Loucy (cell line): ENCODE data around the gene GLT8D2.

Experiments
- H2AFZ ChIP-seq: fragments of 200-600 bp; sonication (generic); 2 replicates; pipeline ENCODE4 v1.6.0; 2016; ENCODE audit warnings: antibody characterized with exemption, mild to moderate bottlenecking, low read length, moderate library complexity
- H3F3A ChIP-seq: fragments of 200-600 bp; 2 replicates; pipeline ENCODE4 v1.6.0; 2016; ENCODE audit warnings: antibody characterized with exemption, low read depth, mild to moderate bottlenecking
- H3K27me3 ChIP-seq: fragments of 200-600 bp; sonication (generic); 2 replicates; pipeline ENCODE4 v1.6.1; 2014; ENCODE audit warnings: low read length, mild to moderate bottlenecking; ENCODE audit not compliant: insufficient read depth, poor library complexity, severe bottlenecking
- H3K36me3 ChIP-seq: fragments of 200-600 bp; sonication (generic); 2 replicates; pipeline ENCODE4 v1.6.1; 2016; ENCODE audit warnings: low read length; ENCODE audit not compliant: insufficient read depth
- H3K4me1 ChIP-seq: fragments of 200-600 bp; sonication (generic); 2 replicates; pipeline ENCODE4 v1.5.1; 2014; ENCODE audit warnings: low read length, mild to moderate bottlenecking; ENCODE audit not compliant: insufficient read depth, poor library complexity, severe bottlenecking
- H3K4me2 ChIP-seq: fragments of 200-600 bp; sonication (generic); 2 replicates; pipeline ENCODE4 v1.6.0; 2014; ENCODE audit warnings: antibody characterized with exemption, low read length, low read depth, mild to moderate bottlenecking; ENCODE audit not compliant: poor library complexity, severe bottlenecking
- H3K4me3 ChIP-seq: fragments of 200-600 bp; sonication (generic); 2 replicates; pipeline ENCODE4 v1.5.1; 2014; ENCODE audit warnings: low read length, mild to moderate bottlenecking, mixed read lengths; ENCODE audit not compliant: poor library complexity, severe bottlenecking
- H3K79me2 ChIP-seq: fragments of 200-600 bp; sonication (generic); 2 replicates; pipeline ENCODE4 v1.6.1; 2014; ENCODE audit warnings: low read length; ENCODE audit not compliant: insufficient read depth
- H3K9ac ChIP-seq: fragments of 200-600 bp; sonication (generic); 2 replicates; pipeline ENCODE4 v1.6.0; 2014; ENCODE audit warnings: mild to moderate bottlenecking, low read depth, low read length, moderate library complexity; ENCODE audit not compliant: poor library complexity, severe bottlenecking
- H3K9me2 ChIP-seq: fragments of 200-600 bp; sonication (generic); replicated peaks from 2 replicates; pipeline ENCODE4 v1.6.1; 2016; ENCODE audit warnings: low read depth, low read length, mixed read lengths
- H3K9me3 ChIP-seq: fragments of 200-600 bp; sonication (generic); 2 replicates; pipeline ENCODE4 v1.6.1; 2014; ENCODE audit warnings: mild to moderate bottlenecking, antibody characterized with exemption, low read length, low read depth; ENCODE audit not compliant: insufficient read depth
- H4K20me1 ChIP-seq: fragments of 200-600 bp; sonication (generic); 2 replicates; pipeline ENCODE4 v1.6.0; 2014; ENCODE audit warnings: antibody characterized with exemption, low read length, mild to moderate bottlenecking; ENCODE audit not compliant: insufficient read depth, poor library complexity, severe bottlenecking
- EZH2phosphoT487 ChIP-seq: fragments of 200-600 bp; IDR thresholded peaks from 2 replicates; pipeline ENCODE4 v1.6.1; 2018; ENCODE audit warnings: antibody characterized with exemption, mild to moderate bottlenecking, moderate library complexity, borderline replicate concordance
- TF ChIP-seq, protein P1 (sequence below): fragments of 200-600 bp; sonication (generic); conservative IDR thresholded peaks from 2 replicates; pipeline ENCODE4 v1.5.1; 2014; ENCODE audit warnings: mild to moderate bottlenecking, antibody characterized with exemption, low read length

Gene GLT8D2

DNA sequence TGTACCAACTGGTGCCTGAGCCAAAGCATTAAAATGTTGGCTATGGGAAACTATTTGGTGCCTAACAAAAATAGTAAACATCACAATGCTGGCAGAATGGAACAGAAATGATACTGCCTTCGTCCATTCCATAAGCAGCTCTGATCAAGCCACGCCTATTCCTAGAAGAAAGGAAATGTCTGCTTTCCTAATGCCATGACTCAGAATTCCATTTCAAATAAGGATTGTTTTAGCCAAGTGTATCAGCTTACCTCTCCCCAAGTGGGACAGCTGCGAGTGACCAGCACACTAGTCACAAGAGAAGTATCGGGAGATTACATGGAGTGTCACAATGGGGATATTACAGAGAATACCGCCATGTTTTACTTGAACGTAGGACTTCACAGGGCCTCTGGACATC lies 38.7 kb downstream of the GLT8D2 start:
- no peaks in the 10 kb centered on the region for H3K27me3 ChIP-seq
- H3K4me3 ChIP-seq, result no peak overlapping the region
- no peak overlapping the region for H3K4me2 ChIP-seq
- H3K79me2 ChIP-seq, result no peaks in the 10 kb centered on the region
- no peaks in the 10 kb centered on the region for H3F3A ChIP-seq
- H3K9me2 ChIP-seq, result no peaks in the 10 kb centered on the region
- H2AFZ ChIP-seq, result no peak overlapping the region
- no peaks in the 10 kb centered on the region for H3K4me1 ChIP-seq
- H3K9me3 ChIP-seq, result no peaks in the 10 kb centered on the region
- H4K20me1 ChIP-seq, result no peaks in the 10 kb centered on the region
- TF ChIP-seq, protein P1, sequence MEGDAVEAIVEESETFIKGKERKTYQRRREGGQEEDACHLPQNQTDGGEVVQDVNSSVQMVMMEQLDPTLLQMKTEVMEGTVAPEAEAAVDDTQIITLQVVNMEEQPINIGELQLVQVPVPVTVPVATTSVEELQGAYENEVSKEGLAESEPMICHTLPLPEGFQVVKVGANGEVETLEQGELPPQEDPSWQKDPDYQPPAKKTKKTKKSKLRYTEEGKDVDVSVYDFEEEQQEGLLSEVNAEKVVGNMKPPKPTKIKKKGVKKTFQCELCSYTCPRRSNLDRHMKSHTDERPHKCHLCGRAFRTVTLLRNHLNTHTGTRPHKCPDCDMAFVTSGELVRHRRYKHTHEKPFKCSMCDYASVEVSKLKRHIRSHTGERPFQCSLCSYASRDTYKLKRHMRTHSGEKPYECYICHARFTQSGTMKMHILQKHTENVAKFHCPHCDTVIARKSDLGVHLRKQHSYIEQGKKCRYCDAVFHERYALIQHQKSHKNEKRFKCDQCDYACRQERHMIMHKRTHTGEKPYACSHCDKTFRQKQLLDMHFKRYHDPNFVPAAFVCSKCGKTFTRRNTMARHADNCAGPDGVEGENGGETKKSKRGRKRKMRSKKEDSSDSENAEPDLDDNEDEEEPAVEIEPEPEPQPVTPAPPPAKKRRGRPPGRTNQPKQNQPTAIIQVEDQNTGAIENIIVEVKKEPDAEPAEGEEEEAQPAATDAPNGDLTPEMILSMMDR, result no peak
- TF ChIP-seq EZH2phosphoT487, result no peak
- H3K36me3 ChIP-seq, result no peaks in the 10 kb centered on the region
- no peak overlapping the region for H3K9ac ChIP-seq

DNA sequence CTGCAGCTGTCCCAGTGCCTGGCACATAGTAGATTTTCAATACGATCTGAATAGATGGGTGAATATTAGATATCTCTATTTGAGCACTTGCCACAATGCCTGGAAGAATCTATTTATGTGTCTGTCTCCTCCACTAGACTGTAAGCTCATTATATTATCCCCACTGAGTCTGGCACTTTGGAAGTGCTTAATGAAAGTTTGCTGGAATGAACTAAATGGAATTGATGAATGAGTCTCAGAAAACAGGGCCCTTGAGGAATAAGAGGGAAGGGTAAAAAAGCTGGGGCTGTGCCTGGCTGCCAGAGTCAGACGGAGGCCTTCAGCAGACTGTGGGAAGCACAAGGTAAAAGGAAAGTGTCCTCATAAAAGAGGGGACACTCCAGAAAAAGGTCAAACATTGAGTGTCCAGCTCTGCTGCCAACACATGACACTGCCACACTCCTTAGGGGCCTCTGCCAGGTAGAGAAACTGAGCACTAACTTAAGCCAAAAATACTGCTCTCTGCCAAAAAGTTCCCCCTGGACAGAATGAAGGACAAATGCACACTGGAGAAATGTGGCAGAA lies 39.3 kb downstream of the GLT8D2 start:
- Histone ChIP-seq H3K27me3 (no peaks in the 10 kb centered on the region), H3K4me2 (no peak overlapping the region), H3K79me2 (no peaks in the 10 kb centered on the region), H3K36me3 (no peaks in the 10 kb centered on the region), H3K9me3 (no peaks in the 10 kb centered on the region), H3F3A (no peaks in the 10 kb centered on the region), H4K20me1 (no peaks in the 10 kb centered on the region), H3K9me2 (no peaks in the 10 kb centered on the region), H2AFZ (no peak overlapping the region), H3K9ac (no peak overlapping the region), H3K4me3 (no peak overlapping the region), H3K4me1 (no peaks in the 10 kb centered on the region)
- no peak for TF ChIP-seq EZH2phosphoT487
- TF ChIP-seq, protein P1, result no peak

DNA sequence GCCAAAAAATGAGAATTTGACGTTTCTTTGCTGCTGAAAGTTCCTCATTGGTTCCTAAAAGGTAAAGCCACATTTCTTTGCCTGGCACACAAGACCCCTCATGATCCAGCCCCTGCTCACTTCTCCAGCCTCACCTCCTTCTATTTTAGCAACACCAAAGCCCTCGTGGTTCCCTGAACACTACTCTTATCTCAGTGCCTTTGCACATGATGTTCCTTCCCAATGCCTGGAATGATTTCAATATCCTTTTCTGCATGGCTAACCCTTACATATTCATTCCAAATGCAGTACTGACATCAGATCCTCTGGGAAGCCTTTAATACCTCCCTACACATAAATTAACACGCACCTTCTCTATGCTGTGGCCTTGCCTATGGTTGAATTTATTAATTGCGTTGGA lies 39.9 kb downstream of the GLT8D2 start:
- no peaks in the 10 kb centered on the region for H3K79me2 ChIP-seq
- no peaks in the 10 kb centered on the region for H3K4me1 ChIP-seq
- H2AFZ ChIP-seq, result no peak overlapping the region
- H3K4me2 ChIP-seq, result no peak overlapping the region
- no peaks in the 10 kb centered on the region for H3F3A ChIP-seq
- no peaks in the 10 kb centered on the region for H3K9me3 ChIP-seq
- no peak for TF ChIP-seq EZH2phosphoT487
- TF ChIP-seq, protein P1, result no peak
- no peaks in the 10 kb centered on the region for H3K36me3 ChIP-seq
- no peak overlapping the region for H3K4me3 ChIP-seq
- H3K9me2 ChIP-seq, result no peaks in the 10 kb centered on the region
- H4K20me1 ChIP-seq, result no peaks in the 10 kb centered on the region
- no peaks in the 10 kb centered on the region for H3K27me3 ChIP-seq
- H3K9ac ChIP-seq, result no peak overlapping the region
